ENCODE data around the gene CCT3. TPM values are rescaled to one million over a fixed set of nuclear protein-coding genes. Genes with fewer than 3 reads are reported as not detected.

CCT3 gene
- total and polyA plus RNA-seq, 2 donors (not counting 1 experiment from before 2014, with no cell fraction given) = 251 to 397 TPM

- peaks cover 18% of the 10 kb centered on the region for H3K36me3 ChIP-seq (ENCODE audit: control insufficient read depth, insufficient read depth, low read length)
- H3K4me3 ChIP-seq (replicated peaks in 1 of 4; ENCODE audit: control extremely low read depth in 1 of 4, insufficient read depth in 1 of 4, low read depth in 3 of 4, low read length in 4 of 4) = no peak overlapping the region
- H3K27ac ChIP-seq (ENCODE audit: insufficient read depth, low read length) = no peak overlapping the region
- no peaks in the 10 kb centered on the region for H3K27me3 ChIP-seq (ENCODE audit: control insufficient read depth, insufficient read depth, low read length)
- H3K79me2 ChIP-seq (ENCODE audit: control insufficient read depth, insufficient read depth, low read length) = no peaks in the 10 kb centered on the region
- H4K20me1 ChIP-seq (ENCODE audit: control insufficient read depth, extremely low read depth, insufficient read depth, low read length) = no peaks in the 10 kb centered on the region
- H2AFZ ChIP-seq (ENCODE audit: low read length) = no peak overlapping the region
- no peak for TF ChIP-seq CTCF (conservative IDR thresholded peaks at IDR 0.05 in 1 of 2, IDR thresholded peaks at IDR 0.05 in 1 of 2; ENCODE audit: low read depth in 1 of 2, low read length in 2 of 2)
- no peak for TF ChIP-seq EZH2 (IDR thresholded peaks at IDR 0.05; ENCODE audit: low read length, missing control alignments)
- peak; percentile 36 to 67 for DNase-seq (ENCODE audit: low read depth in 2 of 2)
- no peak overlapping the region for H3K9ac ChIP-seq (ENCODE audit: insufficient read depth, low read length)
- H3K4me1 ChIP-seq (ENCODE audit: control insufficient read depth, extremely low read depth, insufficient read depth, low read length) = no peaks in the 10 kb centered on the region
- H3K9me3 ChIP-seq (ENCODE audit: control insufficient read depth, insufficient read depth, low read depth, low read length) = no peaks in the 10 kb centered on the region
- no peak overlapping the region for H3K4me2 ChIP-seq (ENCODE audit: extremely low read depth, insufficient read depth, low read length)
Measured at GRCh38 chr1:156310962-156311361, 27.1 kb downstream of the CCT3 start.

- no peaks in the 10 kb centered on the region for H3K27me3 ChIP-seq (ENCODE audit: control insufficient read depth, insufficient read depth, low read length)
- no peaks in the 10 kb centered on the region for H3K79me2 ChIP-seq (ENCODE audit: control insufficient read depth, insufficient read depth, low read length)
- no peak overlapping the region for H3K4me3 ChIP-seq (replicated peaks in 1 of 4; ENCODE audit: control extremely low read depth in 1 of 4, insufficient read depth in 1 of 4, low read depth in 3 of 4, low read length in 4 of 4)
- H3K36me3 ChIP-seq (ENCODE audit: control insufficient read depth, insufficient read depth, low read length) = peaks cover 17% of the 10 kb centered on the region
- no peak overlapping the region for H3K9ac ChIP-seq (ENCODE audit: insufficient read depth, low read length)
- H4K20me1 ChIP-seq (ENCODE audit: control insufficient read depth, extremely low read depth, insufficient read depth, low read length) = no peaks in the 10 kb centered on the region
- H3K4me1 ChIP-seq (ENCODE audit: control insufficient read depth, extremely low read depth, insufficient read depth, low read length) = no peaks in the 10 kb centered on the region
- no peak overlapping the region for H3K27ac ChIP-seq (ENCODE audit: insufficient read depth, low read length)
- H3K9me3 ChIP-seq (ENCODE audit: control insufficient read depth, insufficient read depth, low read depth, low read length) = no peaks in the 10 kb centered on the region
- no peak overlapping the region for H2AFZ ChIP-seq (ENCODE audit: low read length)
- no peak for TF ChIP-seq CTCF (conservative IDR thresholded peaks at IDR 0.05 in 1 of 2, IDR thresholded peaks at IDR 0.05 in 1 of 2; ENCODE audit: low read depth in 1 of 2, low read length in 2 of 2)
- peak; percentile 54 to 63 for DNase-seq (ENCODE audit: low read depth in 2 of 2)
- no peak overlapping the region for H3K4me2 ChIP-seq (ENCODE audit: extremely low read depth, insufficient read depth, low read length)
Measured at GRCh38 chr1:156308078-156308477, 30.0 kb downstream of the CCT3 start.

GRCh38 chr1:156305215-156305614 is 32.9 kb downstream of the CCT3 start:
- Histone ChIP-seq H3K36me3 (ENCODE audit: control insufficient read depth, insufficient read depth, low read length) (peaks cover 11% of the 10 kb centered on the region), H4K20me1 (ENCODE audit: control insufficient read depth, extremely low read depth, insufficient read depth, low read length) (no peaks in the 10 kb centered on the region), H2AFZ (ENCODE audit: low read length) (no peak overlapping the region), H3K4me1 (ENCODE audit: control insufficient read depth, extremely low read depth, insufficient read depth, low read length) (no peaks in the 10 kb centered on the region), H3K79me2 (ENCODE audit: control insufficient read depth, insufficient read depth, low read length) (no peaks in the 10 kb centered on the region), H3K9ac (ENCODE audit: insufficient read depth, low read length) (no peak overlapping the region), H3K27ac (ENCODE audit: insufficient read depth, low read length) (no peak overlapping the region), H3K4me3 (replicated peaks in 1 of 4; ENCODE audit: control extremely low read depth in 1 of 4, insufficient read depth in 1 of 4, low read depth in 3 of 4, low read length in 4 of 4) (no peak overlapping the region), H3K4me2 (ENCODE audit: extremely low read depth, insufficient read depth, low read length) (no peak overlapping the region), H3K9me3 (ENCODE audit: control insufficient read depth, insufficient read depth, low read depth, low read length) (no peaks in the 10 kb centered on the region), H3K27me3 (ENCODE audit: control insufficient read depth, insufficient read depth, low read length) (no peaks in the 10 kb centered on the region)
- TF ChIP-seq CTCF (conservative IDR thresholded peaks at IDR 0.05 in 1 of 2, IDR thresholded peaks at IDR 0.05 in 1 of 2; ENCODE audit: low read depth in 1 of 2, low read length in 2 of 2) = no peak
- TF ChIP-seq EZH2 (IDR thresholded peaks at IDR 0.05; ENCODE audit: low read length, missing control alignments) = no peak
- DNase-seq (ENCODE audit: low read depth in 2 of 2) = peak in 1 of 2 donors; percentile 15

Data from fibroblast of lung (primary cell).